C4-2B (cell line): Measurements from ENCODE around the gene ZNF248.

Experiments used
- CTCF ChIP-seq: fragments of 450-650 bp; conservative IDR thresholded peaks from 2 replicates; pipeline ENCODE4 v1.5.1; 2017; ENCODE audit warnings: mild to moderate bottlenecking
- ZFX ChIP-seq: fragments of 450-650 bp; IDR thresholded peaks from 2 replicates; pipeline ENCODE4 v1.6.1; 2017

- no peak for TF ChIP-seq CTCF
- TF ChIP-seq ZFX = no peak
Observed at GRCh38 chr10:37760817-37761216, 96.6 kb downstream of the ZNF248 start.
